GM19238 (cell line): ENCODE results near the gene RAB30.

Experiments used
- DNase-seq: peaks from one replicate; pipeline ENCODE4 v3.0.0; 2011; ENCODE audit warnings: low spot score; ENCODE audit not compliant: insufficient read length

The RAB30 gene, protein sequence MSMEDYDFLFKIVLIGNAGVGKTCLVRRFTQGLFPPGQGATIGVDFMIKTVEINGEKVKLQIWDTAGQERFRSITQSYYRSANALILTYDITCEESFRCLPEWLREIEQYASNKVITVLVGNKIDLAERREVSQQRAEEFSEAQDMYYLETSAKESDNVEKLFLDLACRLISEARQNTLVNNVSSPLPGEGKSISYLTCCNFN

DNA sequence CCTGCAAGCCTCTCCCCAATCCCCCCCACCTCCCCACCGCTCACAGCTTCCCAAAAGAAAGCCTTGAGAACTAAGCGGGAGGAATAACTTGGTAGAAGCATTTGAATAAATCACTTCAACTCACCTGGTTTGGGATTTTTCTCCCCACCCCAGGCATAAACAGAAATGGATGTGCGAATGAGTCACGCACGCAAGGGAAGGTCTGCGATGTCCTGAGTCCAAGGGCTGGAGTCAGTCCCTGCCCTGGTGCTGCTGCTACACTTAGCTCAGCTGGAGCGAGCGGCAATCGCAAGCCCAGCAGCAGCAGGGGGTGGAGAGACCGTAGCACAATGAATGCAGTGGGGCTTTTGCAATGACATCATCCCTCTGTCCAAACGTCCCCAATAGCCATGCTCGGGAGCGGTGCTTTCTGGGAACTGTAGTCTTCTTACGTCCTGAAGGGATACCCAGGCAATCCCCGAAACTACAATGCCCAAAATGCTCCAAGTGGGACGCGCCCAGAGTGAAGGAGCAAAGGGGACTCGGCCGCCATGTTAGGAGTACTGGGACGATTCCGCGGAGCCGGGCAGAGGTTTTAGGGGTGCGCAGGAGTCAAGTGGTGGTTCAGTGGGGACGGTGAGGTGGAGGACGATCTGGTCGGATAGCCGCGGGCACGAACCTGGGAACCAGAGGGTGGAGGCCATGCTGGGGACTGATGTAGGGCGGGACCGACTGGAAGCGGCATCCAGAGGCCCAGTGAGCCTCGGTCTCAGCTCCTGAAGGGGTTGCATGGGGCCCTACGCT lies at the start of gene RAB30:
Gene RAB30, minus strand, starts transcription at position 331 of the 783 bp plus-strand sequence. CDS start 74,581 bp downstream, outside the sequence.
- DNase-seq = peak; percentile 88

GRCh38 chr11:83120327-83120726 lies 48.6 kb upstream of the RAB30 start:
- no peak for DNase-seq

GRCh38 chr11:83119216-83119615 lies 47.5 kb upstream of the RAB30 start:
- no peak for DNase-seq

- DNase-seq = no peak
These were observed 47.1 kb upstream of the RAB30 start for GRCh38 chr11:83118814-83119213.

DNA sequence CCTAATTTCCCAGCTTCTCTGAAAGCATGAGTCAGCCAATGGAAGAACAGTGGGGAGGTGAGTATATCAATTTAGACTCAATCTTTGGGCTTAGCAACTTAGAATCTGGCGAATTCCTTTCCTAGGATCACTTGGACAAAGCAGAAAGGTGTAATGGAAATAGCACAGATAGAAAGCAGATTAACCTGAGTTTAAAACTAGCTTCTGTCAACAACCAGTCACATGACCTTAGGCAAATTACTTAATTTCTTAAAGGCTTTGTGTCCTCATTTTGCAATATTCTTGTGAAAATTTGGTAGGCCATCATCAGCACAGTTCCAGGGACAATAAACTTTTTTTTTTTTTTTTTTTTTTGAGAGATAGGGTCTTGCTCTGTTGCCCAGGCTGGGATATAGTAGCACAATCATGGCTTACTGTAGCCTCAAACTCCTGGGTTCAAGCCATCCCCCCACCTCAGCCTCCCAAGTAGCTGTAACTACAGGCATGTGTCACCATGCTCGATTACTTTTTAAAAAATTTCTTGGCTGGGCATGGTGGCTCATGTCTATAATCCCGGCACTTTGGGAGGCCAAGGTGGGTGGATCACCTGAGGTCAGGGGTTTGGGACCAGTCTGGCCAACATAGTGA lies 44.4 kb upstream of the RAB30 start:
- DNase-seq = no peak

DNA sequence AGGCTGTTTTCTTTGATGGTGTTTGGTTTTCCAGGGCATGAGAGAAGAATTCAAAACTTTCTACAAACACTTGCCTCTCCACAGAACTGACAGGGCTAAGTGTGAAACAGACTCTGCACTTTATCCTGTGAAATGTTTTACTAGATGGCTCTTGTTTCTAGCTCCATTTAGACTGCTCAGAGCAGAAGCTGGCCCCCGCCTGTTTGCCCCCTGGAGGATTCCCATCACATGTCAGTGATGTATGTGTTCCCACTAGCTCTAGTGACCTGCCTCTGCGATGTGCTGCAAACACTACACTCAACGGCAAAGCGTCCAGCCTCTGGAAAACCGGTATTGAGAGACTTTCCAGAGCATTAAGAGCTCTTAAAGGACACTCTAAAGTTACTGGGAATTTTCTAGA lies 43.9 kb upstream of the RAB30 start:
- no peak for DNase-seq

DNA sequence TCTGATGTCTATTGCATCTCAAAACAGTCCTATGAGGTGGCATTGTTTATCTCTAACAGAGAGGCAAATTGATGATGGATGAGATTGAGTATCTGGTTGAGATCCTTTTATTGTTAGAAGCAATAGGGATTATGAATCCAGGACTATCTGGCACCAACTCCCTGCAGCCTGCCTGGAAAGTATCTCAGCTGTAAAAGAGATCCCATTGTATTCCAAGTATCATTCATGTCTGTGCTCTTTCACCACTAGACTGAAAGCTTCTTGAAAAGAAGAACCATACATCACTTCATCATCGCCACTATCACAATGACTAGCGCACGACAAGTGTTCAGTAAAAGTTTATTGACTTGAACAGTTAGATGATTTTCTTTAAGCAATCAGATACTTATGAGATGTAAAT lies 43.3 kb upstream of the RAB30 start:
- DNase-seq = no peak

- no peak for DNase-seq
These were observed 41.2 kb upstream of the RAB30 start for GRCh38 chr11:83112886-83113285.

DNA sequence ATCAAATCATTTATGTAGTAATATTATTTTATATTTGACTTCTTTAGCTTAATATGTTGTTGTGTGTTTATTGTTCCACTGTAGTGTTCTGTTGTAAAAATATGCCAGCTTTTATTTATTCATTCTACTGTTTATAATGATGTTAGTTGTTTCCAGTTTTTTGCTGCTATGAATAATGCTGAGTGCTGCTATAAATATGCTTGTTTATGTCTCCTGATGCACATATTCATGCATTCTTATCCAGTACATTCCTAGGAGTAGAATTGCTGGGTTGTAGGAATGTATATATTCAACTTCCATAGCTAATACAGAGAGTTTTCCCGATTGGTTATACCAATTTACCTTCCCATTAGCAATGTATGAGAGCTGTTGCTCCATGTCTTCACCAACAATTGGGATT lies 33.5 kb upstream of the RAB30 start:
- no peak for DNase-seq

DNA sequence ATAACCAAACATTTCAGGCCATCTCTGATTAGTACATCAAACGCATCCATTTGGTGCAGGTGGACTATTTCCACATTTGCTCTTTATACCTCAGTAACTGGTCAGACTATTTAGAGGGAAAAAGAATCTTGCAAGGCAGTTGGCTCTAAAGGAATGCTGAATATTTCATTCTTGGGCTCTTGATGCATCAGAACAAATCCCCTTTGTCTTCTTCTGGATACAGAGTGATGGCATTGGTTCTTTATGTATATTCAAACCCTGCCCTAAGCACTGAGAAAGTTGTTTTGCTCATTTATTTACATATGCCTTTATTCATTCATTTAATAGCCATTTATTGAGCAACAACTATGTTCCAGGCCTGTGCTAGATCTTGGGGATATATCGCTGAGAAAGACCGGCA lies 31.1 kb upstream of the RAB30 start:
- no peak for DNase-seq

GRCh38 chr11:83097429-83098075 lies 25.9 kb upstream of the RAB30 start:
- no peak for DNase-seq

DNA sequence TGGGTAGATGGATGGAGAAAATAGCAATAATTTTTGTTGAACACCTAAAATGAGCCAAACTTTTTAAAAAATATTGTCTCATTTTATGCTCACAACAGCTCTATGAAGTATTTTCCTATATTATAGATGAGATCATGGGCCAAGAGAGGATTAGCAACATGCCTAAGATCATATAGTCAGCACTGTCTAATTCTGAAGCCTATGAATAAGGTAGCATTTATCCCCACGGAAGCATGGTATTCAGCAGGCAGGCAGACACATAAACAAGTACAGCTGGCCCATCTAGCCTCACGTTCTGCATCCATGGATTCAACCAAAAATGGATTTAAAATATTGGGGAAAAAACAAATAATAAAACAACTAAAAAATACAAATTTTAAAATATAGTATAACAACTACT lies 21.9 kb upstream of the RAB30 start:
- DNase-seq = no peak

- no peak for DNase-seq
These were observed 21.0 kb upstream of the RAB30 start for GRCh38 chr11:83092488-83093384.

GRCh38 chr11:83088965-83089364 lies 17.3 kb upstream of the RAB30 start:
- no peak for DNase-seq

GRCh38 chr11:83087035-83087434 lies 15.3 kb upstream of the RAB30 start:
- DNase-seq = no peak

GRCh38 chr11:83079820-83080219 lies 8.1 kb upstream of the RAB30 start:
- DNase-seq = no peak

GRCh38 chr11:83078269-83078668 lies 6.6 kb upstream of the RAB30 start:
- DNase-seq = no peak

DNA sequence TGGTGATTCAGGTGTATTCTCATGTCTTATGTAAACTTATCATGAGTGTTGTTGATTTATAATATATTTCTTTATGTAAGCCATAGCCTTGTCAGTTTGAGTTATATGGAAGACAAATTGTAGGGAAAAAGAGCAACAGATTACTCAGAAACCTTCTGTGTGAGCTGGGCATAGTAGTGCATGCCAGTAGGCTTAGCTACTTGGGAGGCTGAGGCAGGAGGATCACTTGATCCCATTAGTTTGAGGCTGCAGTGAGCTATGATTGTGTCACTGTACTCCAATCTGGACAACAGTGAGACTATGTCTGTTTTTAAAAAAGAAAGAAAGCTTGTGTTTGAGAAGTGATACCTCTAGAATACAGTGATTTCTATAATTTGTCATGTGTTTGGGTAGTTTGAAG lies 2.2 kb upstream of the RAB30 start:
- no peak for DNase-seq

DNA sequence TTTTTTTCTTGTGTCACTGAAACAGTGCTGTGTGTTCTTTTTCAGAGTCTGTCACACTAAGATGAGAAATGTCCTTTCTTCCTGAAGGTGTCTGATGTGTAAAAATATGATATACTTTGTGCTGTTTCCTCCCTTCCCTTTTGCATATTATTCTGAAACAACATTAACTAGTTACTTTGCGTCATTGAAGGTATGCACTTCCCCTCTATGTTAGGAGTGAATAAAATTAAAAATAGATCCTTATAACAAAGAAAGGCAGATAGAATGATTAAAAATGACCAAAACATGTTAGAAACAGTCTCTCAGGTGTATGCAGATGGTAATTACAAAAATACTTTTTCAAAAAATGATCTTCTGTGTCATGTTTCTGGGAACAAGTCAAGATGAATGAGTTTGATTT lies 1.6 kb upstream of the RAB30 start:
- DNase-seq = no peak

DNA sequence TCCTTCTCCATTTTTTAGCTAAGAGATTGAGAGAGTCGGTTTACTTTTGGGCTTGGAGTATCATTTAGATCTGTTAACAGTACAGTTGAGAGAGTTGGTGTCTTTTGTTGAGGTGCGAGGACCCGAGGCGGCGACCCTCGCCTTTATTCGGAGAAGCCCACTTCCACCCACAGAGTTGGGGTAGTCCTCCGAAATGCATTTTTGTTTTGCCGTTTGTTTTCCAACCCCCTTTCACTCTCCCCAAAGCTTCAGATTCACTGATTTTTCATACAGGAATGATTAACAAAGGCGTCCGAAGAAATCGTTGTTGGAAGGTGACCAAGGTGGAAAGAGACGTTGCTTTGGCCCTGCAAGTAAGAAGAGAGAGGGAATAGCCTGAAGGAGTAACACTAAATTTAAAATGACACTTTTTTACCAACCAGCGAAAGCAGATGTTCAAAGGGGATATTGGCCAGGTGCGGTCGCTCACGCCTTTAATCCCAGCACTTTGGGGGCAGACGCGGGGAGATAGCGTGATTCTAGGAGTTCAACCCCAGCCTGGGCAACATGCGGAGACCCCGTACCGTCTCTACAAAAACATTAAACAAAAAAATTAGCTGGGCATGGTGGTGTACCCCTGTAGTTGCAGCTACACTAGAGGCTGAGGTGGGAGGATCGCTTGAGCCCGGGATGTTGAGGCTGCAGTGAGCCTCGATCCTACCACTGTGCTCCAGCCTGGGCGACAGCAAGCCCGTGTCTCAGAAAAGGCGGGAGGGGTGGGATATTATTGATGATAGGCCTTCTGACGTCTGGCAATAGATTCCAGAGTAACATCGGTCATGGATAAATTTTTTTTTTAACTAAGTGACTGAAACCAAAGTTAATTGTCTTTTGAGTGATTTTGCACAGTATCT lies 899 bp upstream of the RAB30 start:
- DNase-seq = no peak
